Retinal pigment epithelial cell (primary cell): ENCODE data around the gene EPHB1.

Source experiments
- DNase-seq: peaks from one replicate; pipeline ENCODE4 v3.0.0-alpha.2; 2010; ENCODE audit warnings: low read depth
- H3K4me3 ChIP-seq: 2 replicates; pipeline ENCODE4 v1.5.1; 2011; ENCODE audit warnings: mild to moderate bottlenecking, low read length, control low read depth, moderate library complexity
- CTCF ChIP-seq: conservative IDR thresholded peaks from 2 replicates; pipeline ENCODE4 v1.5.1; 2011; ENCODE audit warnings: low read depth, low read length, control low read depth, inconsistent platforms

The EPHB1 gene

GRCh38 chr3:134927599-134927998, 132.5 kb downstream of the EPHB1 start:
- no peak for DNase-seq
- TF ChIP-seq CTCF: no peak
- H3K4me3 ChIP-seq: no peak overlapping the region

GRCh38 chr3:134928392-134928791, 133.3 kb downstream of the EPHB1 start:
- no peak for TF ChIP-seq CTCF
- H3K4me3 ChIP-seq: no peak overlapping the region
- no peak for DNase-seq

- no peak for DNase-seq
- no peak for TF ChIP-seq CTCF
Measured at GRCh38 chr3:134928819-134929218, 133.8 kb downstream of the EPHB1 start.

GRCh38 chr3:134929976-134930375, 134.9 kb downstream of the EPHB1 start:
- TF ChIP-seq CTCF: no peak
- DNase-seq: no peak
- H3K4me3 ChIP-seq: no peak overlapping the region

More at GRCh38 chr3:134928819-134929218, 133.8 kb downstream of the EPHB1 start:
- no peak overlapping the region for H3K4me3 ChIP-seq

- H3K4me3 ChIP-seq: no peak overlapping the region
- TF ChIP-seq CTCF: no peak
- DNase-seq: no peak
Measured at GRCh38 chr3:134931045-134931785, 136.2 kb downstream of the EPHB1 start.

GRCh38 chr3:134932035-134932434, 137.0 kb downstream of the EPHB1 start:
- H3K4me3 ChIP-seq: no peak overlapping the region
- no peak for TF ChIP-seq CTCF
- no peak for DNase-seq

GRCh38 chr3:134933997-134934396, 138.9 kb downstream of the EPHB1 start:
- H3K4me3 ChIP-seq: no peak overlapping the region
- no peak for TF ChIP-seq CTCF
- no peak for DNase-seq
